Brain microvascular endothelial cell (primary cell): ENCODE measurements around the gene TFCP2L1.
"Not testable (repeated sequence)": the region's sequence is repeated elsewhere in the genome, so short reads cannot be mapped to it uniquely, and the experiment has no call there.

ENCODE experiments used
- DNase-seq: peaks from one replicate; pipeline ENCODE4 v3.0.0-alpha.2; 2020
- H3K27ac ChIP-seq: fragments of 250-450 bp; sonication (Bioruptor Pico); 2 replicates; pipeline ENCODE4 v1.5.1; 2020; ENCODE audit warnings: mild to moderate bottlenecking, moderate library complexity
- H3K27me3 ChIP-seq: fragments of 250-450 bp; sonication (Bioruptor Pico); replicated peaks from 2 replicates; pipeline ENCODE4 v1.5.1; 2020; ENCODE audit warnings: mild to moderate bottlenecking
- H3K36me3 ChIP-seq: fragments of 250-450 bp; sonication (Bioruptor Pico); replicated peaks from 2 replicates; pipeline ENCODE4 v1.5.1; 2020; ENCODE audit warnings: mild to moderate bottlenecking
- H3K4me3 ChIP-seq: 2 replicates; pipeline ENCODE4 v1.5.1; 2011; ENCODE audit warnings: low read depth, mild to moderate bottlenecking, control low read depth, low read length, moderate library complexity
- CTCF ChIP-seq: IDR thresholded peaks from 2 replicates; pipeline ENCODE4 v1.5.1; 2011; ENCODE audit warnings: low read depth, mild to moderate bottlenecking, moderate library complexity, low read length, control low read depth, inconsistent platforms; ENCODE audit errors: missing control alignments
- in situ Hi-C: cut with HindIII; loops from 2 replicates; pipeline ENCODE4 v1.10.0; 2017; ENCODE audit warnings: low sequenced_read_pairs, low pct_ligation_motif_present

TFCP2L1 gene

GRCh38 chr2:121309801-121310200 is 24.8 kb upstream of the TFCP2L1 start:
- no peak overlapping the region for H3K27ac ChIP-seq
- in situ Hi-C loops = no loop called here
- H3K4me3 ChIP-seq = no peak overlapping the region
- no peak for DNase-seq
- no peak for TF ChIP-seq CTCF
- no peaks in the 10 kb centered on the region for H3K36me3 ChIP-seq
- H3K27me3 ChIP-seq = peaks cover 6% of the 10 kb centered on the region

- Histone ChIP-seq H3K36me3 (no peaks in the 10 kb centered on the region), H3K4me3 (no peak overlapping the region), H3K27me3 (peaks cover 6% of the 10 kb centered on the region), H3K27ac (no peak overlapping the region)
- TF ChIP-seq CTCF = no peak
- in situ Hi-C loops = no loop called here
- DNase-seq = no peak
Observed at GRCh38 chr2:121309323-121309722, 24.3 kb upstream of the TFCP2L1 start.

GRCh38 chr2:121307048-121307447 is 22.0 kb upstream of the TFCP2L1 start:
- Histone ChIP-seq H3K36me3 (no peaks in the 10 kb centered on the region), H3K4me3 (no peak overlapping the region), H3K27me3 (peaks cover 6% of the 10 kb centered on the region), H3K27ac (no peak overlapping the region)
- in situ Hi-C loops = no loop called here
- no peak for DNase-seq
- TF ChIP-seq CTCF = no peak

GRCh38 chr2:121304941-121305340 is 19.9 kb upstream of the TFCP2L1 start:
- TF ChIP-seq CTCF = no peak
- no peak overlapping the region for H3K4me3 ChIP-seq
- in situ Hi-C loops = no loop called here
- DNase-seq = no peak
- H3K36me3 ChIP-seq = no peaks in the 10 kb centered on the region
- no peak overlapping the region for H3K27ac ChIP-seq
- H3K27me3 ChIP-seq = peaks cover 6% of the 10 kb centered on the region

- H3K4me3 ChIP-seq = no peak overlapping the region
- no peaks in the 10 kb centered on the region for H3K36me3 ChIP-seq
- TF ChIP-seq CTCF = no peak
- no peak for DNase-seq
- H3K27ac ChIP-seq = no peak overlapping the region
- in situ Hi-C loops = no loop called here
- H3K27me3 ChIP-seq = peaks cover 6% of the 10 kb centered on the region
Observed at GRCh38 chr2:121303531-121304263, 18.7 kb upstream of the TFCP2L1 start.

GRCh38 chr2:121301190-121301589 is 16.2 kb upstream of the TFCP2L1 start:
- H3K4me3 ChIP-seq, in situ Hi-C loops, H3K27me3 ChIP-seq, DNase-seq, H3K36me3 ChIP-seq, H3K27ac ChIP-seq: not testable (repeated sequence)
